GM12891 (cell line): Measurements from ENCODE around the gene WDR20.

Source experiments
- POLR2A ChIP-seq: IDR thresholded peaks from 2 replicates; pipeline ENCODE4 v1.6.1; 2011; ENCODE audit warnings: low read depth, low read length, control low read depth
- TAF1 ChIP-seq: IDR thresholded peaks from 2 replicates; pipeline ENCODE4 v1.6.1; 2011; ENCODE audit warnings: low read depth, low read length, control low read depth

DNA sequence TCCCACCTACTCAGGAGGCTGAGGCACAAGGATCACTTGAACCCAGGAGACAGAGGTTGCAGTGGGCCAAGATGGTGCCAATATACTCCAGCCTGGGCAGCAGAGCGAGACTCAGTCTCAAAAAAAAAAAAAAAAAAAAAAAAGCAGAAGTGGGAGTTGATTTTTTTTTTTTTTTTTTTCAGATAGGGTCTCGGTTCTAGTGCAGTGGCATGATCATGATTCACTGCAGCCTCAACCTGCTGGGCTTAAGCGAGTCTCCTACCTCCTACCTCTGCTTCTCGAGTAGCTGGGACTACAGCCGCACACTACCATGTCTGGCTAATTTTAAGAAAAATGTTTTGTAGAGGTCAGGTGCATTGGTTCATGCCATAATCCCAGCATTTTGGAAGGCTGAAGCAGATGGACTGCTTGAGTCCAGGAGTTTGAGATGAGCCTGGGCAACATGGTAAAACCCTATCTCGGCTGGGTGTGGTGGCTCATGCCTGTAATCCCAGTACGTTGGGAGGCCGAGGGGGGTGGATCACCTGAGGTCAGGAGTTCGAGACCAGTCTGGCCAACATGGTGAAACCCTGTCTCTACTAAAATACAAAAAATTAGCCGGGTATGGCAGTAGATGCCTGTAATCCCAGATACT is 36.5 kb upstream of the WDR20 start:
- TF ChIP-seq POLR2A (no peak), TAF1 (no peak)
